GM21825 (cell line): ENCODE measurements around the gene DIPK2A.

ENCODE experiments used
- ATAC-seq: cut with Tn5 transposase; IDR thresholded peaks from one replicate; pipeline ENCODE4 v1.9.1; 2021; ENCODE audit warnings: mild to moderate bottlenecking, moderate library complexity; ENCODE audit not compliant: unreplicated experiment

Gene DIPK2A

DNA sequence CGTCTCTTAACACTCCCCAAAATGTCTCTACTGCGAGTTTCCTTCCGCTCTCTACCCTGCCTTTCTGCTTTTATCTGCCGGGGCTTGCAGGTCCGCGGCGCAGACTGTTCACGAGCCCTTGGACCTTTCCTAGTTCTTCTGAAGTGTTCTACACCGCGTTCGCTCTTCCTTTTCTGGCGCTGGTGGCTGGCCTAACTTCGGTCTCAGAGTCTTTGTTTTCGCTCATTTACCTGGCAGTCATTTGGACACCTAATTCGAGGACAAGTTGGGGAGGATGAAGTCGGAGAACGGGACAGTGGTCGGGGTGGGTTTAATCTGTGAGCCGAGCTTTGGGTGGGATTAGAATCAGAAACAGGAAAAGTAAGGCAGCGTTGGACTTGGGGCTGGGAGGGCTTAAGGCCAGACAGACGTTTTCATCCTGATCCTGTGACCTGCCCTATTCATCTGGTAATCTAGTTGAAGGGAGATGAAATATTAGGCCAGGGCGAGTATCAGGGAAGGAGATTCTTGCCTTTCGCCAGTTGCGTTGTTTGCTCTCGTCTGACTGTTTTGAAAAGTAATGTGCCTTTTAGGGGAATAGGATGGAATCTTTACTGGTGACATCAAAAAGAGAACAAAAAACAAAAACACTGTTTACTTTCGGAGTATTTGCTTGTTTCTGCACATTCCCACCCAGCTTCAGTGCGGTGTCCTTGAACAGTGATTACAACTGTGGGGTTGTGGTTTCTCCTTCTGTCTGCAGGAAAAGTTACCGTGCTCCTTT lies 1.8 kb downstream of the DIPK2A start:
- no peak for ATAC-seq

DNA sequence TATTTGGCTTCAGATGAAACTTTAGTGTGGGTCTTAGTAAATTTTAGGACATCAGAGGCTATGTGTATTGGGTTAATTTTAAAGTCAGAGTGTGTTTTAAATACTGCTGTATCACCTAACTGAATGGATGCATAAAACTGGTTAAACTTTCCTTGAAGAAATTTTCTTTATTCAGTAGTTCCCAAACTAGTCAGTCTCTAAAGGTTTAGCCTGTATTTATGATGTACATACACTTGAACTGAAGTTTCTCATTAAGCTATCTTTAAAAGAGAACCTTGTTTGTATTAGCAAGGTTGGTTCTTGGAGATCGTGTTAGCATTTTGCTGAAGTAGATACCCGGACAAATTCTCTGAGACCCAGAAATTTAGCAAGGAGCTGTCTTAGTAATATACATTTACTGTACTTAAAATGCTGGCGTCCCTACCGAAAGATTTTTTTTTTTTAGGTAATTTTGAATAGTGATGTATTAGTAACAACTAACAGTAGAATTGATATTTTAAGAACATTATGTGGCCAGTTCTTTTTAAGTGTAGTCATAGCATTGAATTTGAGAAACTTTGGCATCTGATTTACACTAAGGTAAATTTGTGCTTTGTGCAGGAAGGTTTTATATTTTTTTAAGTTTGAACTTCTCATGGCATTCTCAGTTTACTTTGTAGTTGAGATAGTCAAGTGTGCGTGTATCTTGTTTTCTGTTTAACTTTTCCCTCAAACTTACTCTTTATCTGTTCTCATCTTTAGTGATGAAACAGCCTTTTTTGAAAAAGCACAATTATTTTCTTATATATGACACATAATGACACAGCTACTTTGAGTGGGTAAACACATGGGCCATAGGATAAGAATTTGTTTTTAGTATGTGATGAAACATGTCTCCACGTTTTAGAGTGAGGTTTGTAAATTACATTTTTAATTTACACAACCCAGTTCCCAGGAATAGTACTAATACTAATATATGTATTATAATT lies 2.9 kb downstream of the DIPK2A start:
- no peak for ATAC-seq

GRCh38 chr3:143975554-143976152 lies 4.0 kb downstream of the DIPK2A start:
- ATAC-seq: no peak

DNA sequence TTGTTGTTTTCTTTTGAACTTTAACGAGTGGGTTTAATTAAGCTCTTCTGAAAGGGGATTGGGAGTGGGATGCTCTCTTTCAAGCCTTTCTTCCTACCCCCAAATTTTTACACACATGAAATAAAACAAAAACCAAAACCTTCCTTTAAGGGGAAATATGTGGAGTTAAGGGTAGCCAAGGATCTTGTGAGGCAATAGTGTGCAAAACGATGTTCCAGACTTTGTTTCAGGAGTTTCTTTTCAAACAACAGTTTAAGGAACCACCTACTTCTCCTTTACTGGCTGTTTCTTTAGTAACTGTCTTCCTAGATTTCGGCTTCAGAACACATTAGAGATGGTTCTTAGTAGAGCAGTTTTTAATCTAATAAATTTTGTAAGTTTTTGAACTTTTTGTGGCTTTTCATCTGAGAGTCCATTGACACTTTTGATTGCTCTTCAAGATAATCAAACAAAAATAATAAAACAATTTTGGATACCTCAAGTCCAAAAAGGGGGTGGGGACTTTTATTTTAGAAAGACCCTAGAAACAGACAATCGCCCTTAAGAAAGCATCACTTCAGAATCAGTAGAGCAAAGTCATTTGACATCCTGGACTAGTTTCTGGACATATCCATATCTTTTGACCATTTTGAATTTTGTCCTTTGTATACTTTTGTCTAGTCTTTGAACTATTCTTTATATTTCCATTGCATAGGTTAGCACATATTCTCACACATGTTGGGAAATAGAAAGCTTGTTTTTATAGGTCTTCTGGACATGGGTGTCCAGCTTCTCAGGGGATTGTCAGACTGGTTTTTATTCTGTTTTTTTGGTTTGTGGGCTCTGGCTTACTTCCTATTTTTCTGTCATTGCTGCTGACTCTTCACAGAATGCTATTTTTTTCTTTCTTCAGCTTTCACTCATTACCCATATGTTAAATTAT lies 6.0 kb downstream of the DIPK2A start:
- ATAC-seq: peak; percentile 43

GRCh38 chr3:143978263-143978631 lies 6.6 kb downstream of the DIPK2A start:
- no peak for ATAC-seq

DNA sequence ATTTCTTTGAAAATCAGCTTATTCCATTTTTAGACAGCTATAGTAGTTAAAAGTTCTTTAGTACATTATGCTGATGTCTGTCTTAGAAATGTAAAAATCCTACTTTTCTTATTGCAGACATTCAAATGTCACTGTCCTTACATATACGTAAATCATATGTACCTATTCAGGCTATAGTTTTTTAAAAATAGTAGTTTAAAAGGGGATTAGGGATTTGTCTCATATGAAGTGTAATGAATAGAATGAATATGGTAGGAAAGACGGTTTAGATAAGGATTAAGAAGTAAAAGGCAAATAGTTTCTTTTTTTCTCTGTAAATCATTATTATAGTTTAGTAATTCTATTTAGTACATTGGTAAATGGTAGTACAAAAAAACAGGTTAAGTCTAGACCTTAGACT lies 7.4 kb downstream of the DIPK2A start:
- ATAC-seq: no peak

DNA sequence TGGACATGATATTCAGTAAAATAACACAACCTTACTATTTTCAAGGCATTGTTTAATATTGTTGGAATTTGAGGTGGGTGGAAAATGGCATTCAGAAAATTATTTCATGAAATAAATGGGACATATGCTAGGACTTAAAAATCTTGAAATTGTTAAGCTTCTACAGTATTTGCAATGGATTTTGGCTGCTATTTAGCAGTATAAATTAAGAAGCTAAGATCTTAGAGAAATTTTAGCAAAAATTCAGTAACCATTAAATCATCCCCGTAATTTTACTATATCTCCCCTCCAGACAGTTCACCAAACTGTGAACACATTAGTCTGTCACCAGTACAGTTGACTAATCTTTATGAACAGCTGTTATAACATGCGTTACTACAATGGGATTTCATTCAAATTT lies 8.2 kb downstream of the DIPK2A start:
- ATAC-seq: no peak

GRCh38 chr3:143988306-143988705 lies 16.7 kb downstream of the DIPK2A start:
- ATAC-seq: no peak

DNA sequence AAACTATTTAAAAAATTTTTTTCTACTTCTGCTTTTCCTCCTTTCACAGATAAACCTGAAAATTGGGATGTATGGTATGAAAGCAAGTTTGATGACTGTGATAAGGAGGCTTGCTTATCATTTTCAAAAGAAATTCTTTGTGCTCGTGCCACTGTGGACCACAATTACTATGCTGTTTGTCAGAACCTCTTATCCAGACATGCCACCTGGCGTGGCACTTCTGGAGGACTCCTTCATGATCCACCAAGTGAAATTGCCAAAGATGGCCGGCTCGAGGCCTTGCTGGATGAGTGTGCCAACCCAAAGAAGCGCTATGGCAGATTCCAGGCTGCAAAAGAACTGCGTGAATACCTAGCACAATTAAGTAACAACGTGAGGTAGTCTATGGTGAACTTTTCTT lies 17.8 kb downstream of the DIPK2A start:
- ATAC-seq: no peak

DNA sequence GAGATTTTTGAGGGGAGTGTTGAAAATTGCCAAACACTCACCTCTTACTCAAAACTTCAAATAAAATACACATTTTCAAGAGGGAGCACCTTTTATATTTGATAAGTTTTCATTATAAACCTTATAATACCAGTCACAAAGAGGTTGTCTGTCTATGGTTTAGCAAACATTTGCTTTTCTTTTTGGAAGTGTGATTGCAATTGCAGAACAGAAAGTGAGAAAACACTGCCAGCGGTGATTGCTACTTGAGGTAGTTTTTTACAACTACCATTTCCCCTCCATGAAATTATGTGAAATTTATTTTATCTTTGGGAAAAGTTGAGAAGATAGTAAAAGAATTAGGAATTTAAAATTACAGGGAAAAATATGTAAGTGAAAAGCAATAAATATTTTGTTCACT lies 20.1 kb downstream of the DIPK2A start:
- ATAC-seq: no peak

- no peak for ATAC-seq
Observed at GRCh38 chr3:143998266-143998665, 26.6 kb downstream of the DIPK2A start.

- no peak for ATAC-seq
Observed at GRCh38 chr3:144003051-144003450, 31.4 kb downstream of the DIPK2A start.

DNA sequence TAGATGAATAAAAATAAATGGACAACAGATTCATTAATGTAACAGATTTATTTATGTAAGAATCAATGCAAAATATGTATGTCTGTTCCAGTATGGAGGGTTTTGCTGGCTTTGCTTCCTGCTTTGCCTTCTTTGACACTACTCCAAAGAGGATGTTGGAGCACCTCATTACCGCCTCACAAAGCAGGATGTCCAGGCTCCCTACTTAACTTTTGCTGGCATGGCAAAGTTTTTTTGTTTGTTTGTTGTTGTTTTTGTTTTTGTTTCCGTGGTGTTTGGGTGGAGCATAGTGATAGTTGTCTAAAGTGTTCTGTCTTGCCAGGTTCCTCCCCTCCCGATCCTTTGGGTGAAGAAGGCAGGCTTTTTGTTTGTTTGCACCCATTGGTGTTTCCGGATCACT lies 38.7 kb downstream of the DIPK2A start:
- no peak for ATAC-seq

DNA sequence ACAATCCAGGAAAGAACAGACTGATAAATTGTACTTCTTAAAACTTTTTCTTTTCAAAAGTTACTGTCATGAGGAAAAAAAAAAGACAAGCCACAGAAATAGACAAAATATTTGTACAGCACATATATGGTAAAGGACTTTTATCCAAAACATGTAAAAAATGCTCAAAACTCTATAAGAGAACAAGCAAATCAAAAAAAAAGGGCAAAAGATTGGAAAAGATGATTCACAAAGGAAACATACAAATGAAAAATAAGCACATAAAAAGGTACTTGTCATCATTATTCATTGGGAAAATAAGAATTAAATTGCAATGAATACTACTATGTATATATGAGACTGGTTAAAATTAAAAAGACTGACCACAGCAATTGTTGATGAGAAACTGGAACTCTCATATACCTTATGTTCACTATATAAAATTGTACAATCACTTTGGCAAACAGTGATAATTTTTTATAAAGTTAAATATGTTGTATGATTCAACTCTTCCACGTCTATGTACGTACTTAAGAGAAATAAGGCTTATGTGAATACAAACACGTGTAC lies 39.7 kb downstream of the DIPK2A start:
- ATAC-seq: no peak

- ATAC-seq: no peak
Observed at GRCh38 chr3:144015133-144015532, 43.5 kb downstream of the DIPK2A start.

DNA sequence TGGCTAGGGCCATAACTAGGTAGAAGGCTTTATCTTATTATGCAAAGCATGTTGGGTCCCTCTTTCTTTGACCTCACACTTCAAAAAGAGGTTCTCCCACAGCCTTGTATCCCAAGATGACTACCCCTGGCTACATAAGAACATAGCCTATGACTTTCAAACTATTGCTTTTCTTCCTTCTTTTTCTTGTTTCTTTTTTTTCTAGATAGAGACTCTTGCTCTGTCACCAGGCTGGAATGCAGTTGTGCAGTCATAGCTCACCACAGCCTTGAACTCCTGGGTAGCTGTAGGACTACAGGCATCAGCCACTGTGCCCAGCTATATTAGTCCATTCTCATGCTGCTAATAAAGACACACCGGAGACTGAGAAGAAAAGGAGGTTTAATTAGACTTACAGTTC lies 47.2 kb downstream of the DIPK2A start:
- no peak for ATAC-seq
